Stimulated activated CD8-positive, alpha-beta memory T cell treated with anti-CD3 and anti-CD28 coated beads, Interleukin-7, amount 100 ng/mL, for 4 hours (primary cell): Measurements from ENCODE around the gene DCAF12L2.
"Not testable (repeated sequence)": the region's sequence is repeated elsewhere in the genome, so short reads cannot be mapped to it uniquely, and the experiment has no call there.

Experiments used
- DNase-seq, 2 donors: peaks; one replicate each; pipeline ENCODE4 v3.0.0-alpha.2; 2020; ENCODE audit warnings: low read depth in 2 of 2

Gene DCAF12L2

GRCh38 chrX:126165721-126166461 lies at the start of gene DCAF12L2:
DCAF12L2 (minus strand) TSS chrX:126166289; CDS start chrX:126165924, 365 bp downstream.
- no peak for DNase-seq

- not testable (repeated sequence) for DNase-seq
These were observed 24.8 kb upstream of the DCAF12L2 start for GRCh38 chrX:126190888-126191287.

- no peak for DNase-seq
These were observed 11.2 kb upstream of the DCAF12L2 start for GRCh38 chrX:126177133-126177840.

GRCh38 chrX:126170720-126171119 lies 4.6 kb upstream of the DCAF12L2 start:
- no peak for DNase-seq

GRCh38 chrX:126167560-126167959 lies 1.5 kb upstream of the DCAF12L2 start:
- DNase-seq, result no peak

GRCh38 chrX:126165401-126165720 lies 728 bp downstream of the DCAF12L2 start:
- DNase-seq, result no peak

GRCh38 chrX:126164689-126165400 lies 1.2 kb downstream of the DCAF12L2 start:
- no peak for DNase-seq

GRCh38 chrX:126164226-126164625 lies 1.9 kb downstream of the DCAF12L2 start:
- no peak for DNase-seq

- no peak for DNase-seq
These were observed 25.1 kb downstream of the DCAF12L2 start for GRCh38 chrX:126141014-126141413.

- no peak for DNase-seq
These were observed 28.2 kb downstream of the DCAF12L2 start for GRCh38 chrX:126137899-126138298.

- DNase-seq, result no peak
These were observed 41.4 kb downstream of the DCAF12L2 start for GRCh38 chrX:126124721-126125120.
